ENCODE measurements around the gene TLX2.

Gene TLX2

DNA sequence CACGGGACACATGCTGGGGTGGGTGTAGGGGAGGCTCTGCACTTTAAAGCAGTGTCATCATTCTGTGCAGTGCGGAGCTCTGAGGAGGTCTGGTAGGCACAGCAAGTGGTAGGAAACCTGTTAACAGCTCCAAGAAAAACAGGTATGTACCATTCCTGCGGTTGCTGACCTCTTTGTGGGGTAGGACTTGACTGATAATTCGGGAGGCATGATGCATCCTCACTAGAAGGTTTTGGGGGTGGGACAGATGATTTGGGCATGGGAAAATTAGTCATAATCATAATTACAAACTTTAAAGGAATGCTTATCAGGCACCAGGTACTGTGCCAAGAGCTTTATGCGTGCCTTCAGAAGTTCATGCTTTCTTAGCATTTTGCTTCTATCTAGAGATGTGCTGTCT, 50.0 kb downstream of the TLX2 start:
- in situ Hi-C loops (cut with MboI; ENCODE audit: low pct_unique_long_range_greater_than_20kb, low sequenced_read_pairs, unreplicated experiment): no loop called here
- no peak for DNase-seq (ENCODE audit: low spot score)
- TF ChIP-seq, protein P1, sequence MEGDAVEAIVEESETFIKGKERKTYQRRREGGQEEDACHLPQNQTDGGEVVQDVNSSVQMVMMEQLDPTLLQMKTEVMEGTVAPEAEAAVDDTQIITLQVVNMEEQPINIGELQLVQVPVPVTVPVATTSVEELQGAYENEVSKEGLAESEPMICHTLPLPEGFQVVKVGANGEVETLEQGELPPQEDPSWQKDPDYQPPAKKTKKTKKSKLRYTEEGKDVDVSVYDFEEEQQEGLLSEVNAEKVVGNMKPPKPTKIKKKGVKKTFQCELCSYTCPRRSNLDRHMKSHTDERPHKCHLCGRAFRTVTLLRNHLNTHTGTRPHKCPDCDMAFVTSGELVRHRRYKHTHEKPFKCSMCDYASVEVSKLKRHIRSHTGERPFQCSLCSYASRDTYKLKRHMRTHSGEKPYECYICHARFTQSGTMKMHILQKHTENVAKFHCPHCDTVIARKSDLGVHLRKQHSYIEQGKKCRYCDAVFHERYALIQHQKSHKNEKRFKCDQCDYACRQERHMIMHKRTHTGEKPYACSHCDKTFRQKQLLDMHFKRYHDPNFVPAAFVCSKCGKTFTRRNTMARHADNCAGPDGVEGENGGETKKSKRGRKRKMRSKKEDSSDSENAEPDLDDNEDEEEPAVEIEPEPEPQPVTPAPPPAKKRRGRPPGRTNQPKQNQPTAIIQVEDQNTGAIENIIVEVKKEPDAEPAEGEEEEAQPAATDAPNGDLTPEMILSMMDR (IDR thresholded peaks at IDR 0.05; ENCODE audit: extremely low read depth, insufficient read depth, missing control alignments): no peak

DNA sequence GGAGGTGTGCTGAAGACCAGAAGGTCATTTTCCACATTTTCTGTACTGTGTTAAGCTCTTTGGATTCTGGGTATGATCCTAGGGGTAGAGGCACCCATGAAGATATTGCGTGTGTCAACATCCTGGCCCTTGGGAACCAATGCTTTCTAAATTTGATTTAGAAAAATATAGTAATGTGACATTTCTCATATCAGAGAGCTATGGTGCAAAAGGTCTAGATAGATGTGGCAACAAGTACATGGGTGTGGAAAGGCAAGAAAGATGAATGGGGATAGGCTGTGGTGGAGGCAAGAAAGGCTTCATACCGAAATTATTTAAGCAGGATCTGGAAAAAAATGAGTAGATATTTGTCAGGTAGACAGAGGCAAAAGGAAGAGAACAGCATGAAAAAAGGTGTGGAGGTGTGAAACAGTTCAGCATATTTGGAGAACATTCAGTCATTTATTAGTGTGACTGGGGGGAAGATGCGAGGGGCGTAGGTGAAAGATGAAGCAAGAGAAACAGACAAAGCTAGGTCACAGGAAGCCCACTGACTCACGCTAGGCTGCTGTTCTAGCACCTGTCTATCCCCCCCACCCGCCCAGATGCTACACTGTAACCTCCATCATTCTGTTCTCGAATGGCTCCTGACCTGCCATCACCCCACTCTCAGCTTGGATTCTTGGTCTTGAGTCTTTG, 52.0 kb downstream of the TLX2 start:
- in situ Hi-C loops (cut with MboI; ENCODE audit: low pct_unique_long_range_greater_than_20kb, low sequenced_read_pairs, unreplicated experiment): no loop called here
- TF ChIP-seq, protein P1 (IDR thresholded peaks at IDR 0.05; ENCODE audit: extremely low read depth, insufficient read depth, missing control alignments): no peak
- no peak for DNase-seq (ENCODE audit: low spot score)

DNA sequence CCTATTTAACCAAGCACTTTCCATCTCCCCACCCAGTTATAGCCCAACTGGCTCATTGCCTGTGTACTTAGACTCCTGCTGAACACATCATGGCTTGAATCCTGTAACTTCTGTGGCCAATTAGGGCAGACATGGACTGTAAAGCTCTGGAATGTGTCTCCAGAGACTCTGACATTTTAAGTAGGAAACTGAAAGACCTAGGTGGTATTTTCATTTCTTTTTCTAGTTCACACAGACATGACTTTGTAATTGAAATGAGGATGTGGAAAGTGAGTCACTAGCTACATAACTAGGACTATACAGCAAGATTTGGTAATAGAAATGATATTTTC, 52.5 kb downstream of the TLX2 start:
- no peak for DNase-seq (ENCODE audit: low spot score)
- in situ Hi-C loops (cut with MboI; ENCODE audit: low pct_unique_long_range_greater_than_20kb, low sequenced_read_pairs, unreplicated experiment): no loop called here
- TF ChIP-seq, protein P1 (IDR thresholded peaks at IDR 0.05; ENCODE audit: extremely low read depth, insufficient read depth, missing control alignments): no peak
